Activated B cell treated with CpG ODN at 0.5 μM for 24 hours (primary cell): ENCODE data around the gene KCNN1. TPM values are rescaled to one million over a fixed set of nuclear protein-coding genes. Genes with fewer than 3 reads are reported as not detected.

Experiments
- ATAC-seq: fragments of 200-7000 bp; cut with Tn5 transposase; one replicate; pipeline ENCODE4 v1.10.0; 2021; ENCODE audit warnings: low read depth, mild to moderate bottlenecking, moderate library complexity
- CTCF ChIA-PET: fragments of 350-600 bp; sonication (Branson Sonifier 250); formaldehyde crosslinking; loops from one replicate; lab custom pipeline; 2021; ENCODE audit warnings: antibody characterized with exemption; lab: Charles Lee
- POLR2A ChIA-PET: fragments of 350-600 bp; sonication (Branson Sonifier 250); formaldehyde crosslinking; loops from one replicate; lab custom pipeline; 2021; ENCODE audit warnings: antibody characterized with exemption; lab: Charles Lee
- DNase-seq: peaks from one replicate; pipeline ENCODE4 v3.0.0; 2022
- H3K27ac Mint-ChIP-seq: one replicate; pipeline ENCODE4 v1.8.0; 2020; ENCODE audit warnings: mixed read lengths
- H3K27me3 Mint-ChIP-seq: one replicate; pipeline ENCODE4 v1.8.0; 2021; ENCODE audit warnings: mixed read lengths
- H3K36me3 Mint-ChIP-seq: one replicate; pipeline ENCODE4 v1.8.0; 2021; ENCODE audit warnings: low read depth, mixed read lengths
- H3K4me1 Mint-ChIP-seq: one replicate; pipeline ENCODE4 v1.8.0; 2021; ENCODE audit warnings: mixed read lengths
- H3K4me3 Mint-ChIP-seq: one replicate; pipeline ENCODE4 v1.8.0; 2020; ENCODE audit warnings: mild to moderate bottlenecking, mixed read lengths
- H3K9me3 Mint-ChIP-seq: one replicate; pipeline ENCODE4 v1.8.0; 2020; ENCODE audit warnings: mixed read lengths
- intact Hi-C: fragments of 100-400 bp; cut with micrococcal nuclease; formaldehyde crosslinking; loops from one replicate; pipeline ENCODE4 v1.15.1; 2024
- total RNA-seq: library from RNA; stranded (reverse); gene quantifications from 2 replicates; pipeline ENCODE4 v1.2.3, GENCODE V29; 2022
- TF ChIP-seq, protein P1 (sequence below): fragments of 200-600 bp; IDR thresholded peaks from one replicate; pipeline ENCODE4 v1.8.0; 2022; ENCODE audit warnings: antibody characterized with exemption, mild to moderate bottlenecking

The KCNN1 gene
- total RNA-seq, 1 donor from 2014 or later, result not detected

- intact Hi-C loops, result no loop called here
- Mint-ChIP-seq H3K27ac (peak overlapping the region; percentile 84), H3K9me3 (peaks cover 3% of the 10 kb centered on the region), H3K27me3 (no peaks in the 10 kb centered on the region), H3K36me3 (peaks cover 33% of the 10 kb centered on the region), H3K4me3 (no peak overlapping the region), H3K4me1 (peaks cover 83% of the 10 kb centered on the region)
- DNase-seq (no peak), ATAC-seq (no peak)
- ChIA-PET CTCF (interaction anchor here (0.6 to 2.1 kb wide), 3 partner anchors 10 to 40 kb away, joined by 3 to 6 read pairs (median 4); partner anchors contain the start of gene ARRDC2), POLR2A (interaction anchor here (0.9 to 23.7 kb wide), 4 partner anchors 6 to 39 kb away, joined by 3 to 779 read pairs (median 178); partner anchors contain the start of gene ARRDC2)
- TF ChIP-seq, protein P1, sequence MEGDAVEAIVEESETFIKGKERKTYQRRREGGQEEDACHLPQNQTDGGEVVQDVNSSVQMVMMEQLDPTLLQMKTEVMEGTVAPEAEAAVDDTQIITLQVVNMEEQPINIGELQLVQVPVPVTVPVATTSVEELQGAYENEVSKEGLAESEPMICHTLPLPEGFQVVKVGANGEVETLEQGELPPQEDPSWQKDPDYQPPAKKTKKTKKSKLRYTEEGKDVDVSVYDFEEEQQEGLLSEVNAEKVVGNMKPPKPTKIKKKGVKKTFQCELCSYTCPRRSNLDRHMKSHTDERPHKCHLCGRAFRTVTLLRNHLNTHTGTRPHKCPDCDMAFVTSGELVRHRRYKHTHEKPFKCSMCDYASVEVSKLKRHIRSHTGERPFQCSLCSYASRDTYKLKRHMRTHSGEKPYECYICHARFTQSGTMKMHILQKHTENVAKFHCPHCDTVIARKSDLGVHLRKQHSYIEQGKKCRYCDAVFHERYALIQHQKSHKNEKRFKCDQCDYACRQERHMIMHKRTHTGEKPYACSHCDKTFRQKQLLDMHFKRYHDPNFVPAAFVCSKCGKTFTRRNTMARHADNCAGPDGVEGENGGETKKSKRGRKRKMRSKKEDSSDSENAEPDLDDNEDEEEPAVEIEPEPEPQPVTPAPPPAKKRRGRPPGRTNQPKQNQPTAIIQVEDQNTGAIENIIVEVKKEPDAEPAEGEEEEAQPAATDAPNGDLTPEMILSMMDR, result no peak
These were observed 50.6 kb downstream of the KCNN1 start for GRCh38 chr19:18017275-18018083.

DNA sequence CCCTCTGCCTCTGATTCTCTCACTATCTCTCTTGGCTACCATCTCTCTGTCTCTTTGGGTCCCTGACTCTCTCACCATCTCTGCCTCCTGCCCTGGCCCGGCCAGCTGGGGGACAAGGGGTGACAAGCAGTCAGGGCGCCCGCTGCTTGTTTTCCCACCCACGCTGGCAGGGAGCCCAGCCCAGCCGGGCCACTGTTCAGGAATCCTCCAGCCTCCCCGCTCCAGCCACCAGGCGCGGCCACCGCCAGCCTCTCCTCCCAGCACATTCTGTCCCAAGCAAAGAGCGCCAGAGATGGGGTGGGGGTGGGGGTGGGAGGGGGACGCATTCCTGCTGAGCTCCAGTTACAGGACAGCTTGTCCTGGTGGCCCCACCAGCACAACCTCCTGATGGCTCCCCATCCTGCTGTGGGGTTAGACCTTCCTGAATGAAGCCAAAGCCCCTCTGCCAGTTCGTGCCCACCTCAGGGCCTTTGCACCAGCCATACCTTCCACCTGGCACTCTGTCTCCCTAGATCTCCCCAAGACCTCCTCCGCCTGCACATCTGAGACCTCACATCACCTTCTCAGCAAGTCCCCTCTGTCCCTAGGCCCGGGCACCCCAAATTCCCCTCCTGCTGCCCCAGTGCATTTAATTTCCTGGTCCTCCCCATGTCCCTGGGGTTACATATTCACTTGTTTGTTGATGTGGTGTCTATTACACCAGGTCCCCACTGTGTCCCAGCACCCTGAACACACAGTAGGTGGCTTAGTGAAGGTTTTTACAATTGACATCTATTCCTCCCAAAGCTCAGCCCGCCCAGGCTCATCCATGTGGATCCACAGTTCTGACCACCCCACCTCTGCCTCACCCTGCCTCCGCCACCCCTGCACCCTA, 53.5 kb downstream of the KCNN1 start:
- ChIA-PET CTCF (interaction anchor here (1.5 to 1.6 kb wide), 2 partner anchors 25 to 37 kb away, joined by 4 to 7 read pairs; no protein-coding TSS in a partner anchor), POLR2A (interaction anchor here (0.6 to 23.7 kb wide), 17 partner anchors 9 to 284 kb away, joined by 3 to 779 read pairs (median 5); partner anchors contain the start of genes ARRDC2 and RPL18A)
- H3K4me3 Mint-ChIP-seq, result peak overlapping the region; percentile 69
- H3K27me3 Mint-ChIP-seq, result no peaks in the 10 kb centered on the region
- intact Hi-C loops, result loop anchor here (1.0 to 5.0 kb wide), 5 partner anchors 12 to 152 kb away; partner anchors contain the start of genes ARRDC2, IFI30 and MAST3
- DNase-seq, result no peak
- peaks cover 4% of the 10 kb centered on the region for H3K36me3 Mint-ChIP-seq
- no peak for ATAC-seq
- H3K9me3 Mint-ChIP-seq, result peaks cover 3% of the 10 kb centered on the region
- H3K27ac Mint-ChIP-seq, result peak overlapping the region; percentile 97
- H3K4me1 Mint-ChIP-seq, result peaks cover 81% of the 10 kb centered on the region
- TF ChIP-seq, protein P1, result no peak

DNA sequence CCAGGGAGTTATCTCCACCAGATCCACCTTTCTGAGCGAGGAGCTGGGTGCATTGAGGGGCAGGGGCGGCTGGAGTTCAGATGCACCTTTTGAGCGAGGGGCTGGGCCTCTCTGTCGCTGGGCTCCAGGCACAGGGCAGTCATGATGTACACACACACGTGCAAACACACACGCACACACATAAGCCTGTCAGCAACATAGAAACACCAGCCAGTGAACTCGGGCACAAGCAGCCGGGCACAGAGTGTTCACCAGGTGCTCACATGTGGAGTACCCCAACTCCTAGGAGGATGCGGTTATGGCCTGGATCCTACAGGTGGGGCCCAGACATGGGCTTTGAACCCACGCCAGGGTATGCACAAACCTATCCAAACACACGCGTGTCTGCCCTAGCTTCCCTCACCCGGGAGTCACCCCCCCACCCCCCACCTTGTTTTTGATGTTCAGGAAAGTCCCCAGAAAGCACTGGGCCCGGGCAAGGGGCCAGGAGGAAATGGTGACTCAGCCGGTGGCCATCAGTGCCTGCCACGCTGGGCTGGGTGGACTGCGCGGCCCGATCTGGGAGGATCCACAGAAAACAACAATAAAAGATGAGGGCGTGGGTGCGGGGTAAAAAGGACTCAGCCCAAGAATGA, 54.3 kb downstream of the KCNN1 start:
- intact Hi-C loops, result loop anchor here (1.0 to 5.0 kb wide), 5 partner anchors 13 to 151 kb away; partner anchors contain the start of genes ARRDC2, IFI30 and MAST3
- peak; percentile 23 for ATAC-seq

GRCh38 chr19:18023622-18024251, 56.8 kb downstream of the KCNN1 start:
- H3K9me3 Mint-ChIP-seq, result peaks cover 3% of the 10 kb centered on the region
- DNase-seq, result peak; percentile 81
- H3K27me3 Mint-ChIP-seq, result no peaks in the 10 kb centered on the region
- H3K27ac Mint-ChIP-seq, result peak overlapping the region; percentile 97
- H3K36me3 Mint-ChIP-seq, result no peaks in the 10 kb centered on the region
- H3K4me1 Mint-ChIP-seq, result peaks cover 72% of the 10 kb centered on the region
- CTCF ChIA-PET, result interaction anchor here (0.7 to 2.9 kb wide), 7 partner anchors 16 to 229 kb away, joined by 3 to 17 read pairs (median 4); partner anchors contain the start of gene ARRDC2
- ATAC-seq, result peak; percentile 74
- peak overlapping the region; percentile 69 for H3K4me3 Mint-ChIP-seq
- TF ChIP-seq, protein P1, result no peak
- POLR2A ChIA-PET, result interaction anchor here (0.6 to 23.7 kb wide), 23 partner anchors 8 to 470 kb away, joined by 3 to 779 read pairs (median 5); partner anchors contain the start of genes ARRDC2, MAST3 and RPL18A
- intact Hi-C loops, result loop anchor here (1.0 to 5.0 kb wide), 4 partner anchors 22 to 269 kb away; partner anchors contain the start of genes IFI30 and MAST3

More for the DNA sequence above, 54.3 kb downstream of the KCNN1 start:
- CTCF ChIA-PET, result interaction anchor here (1.5 to 1.6 kb wide), 2 partner anchors 24 to 36 kb away, joined by 4 to 7 read pairs; no protein-coding TSS in a partner anchor
- peak; percentile 68 for DNase-seq
- H3K36me3 Mint-ChIP-seq, result no peaks in the 10 kb centered on the region
- TF ChIP-seq, protein P1, result no peak
- H3K27ac Mint-ChIP-seq, result peak overlapping the region; percentile 97
- POLR2A ChIA-PET, result interaction anchor here (0.6 to 23.7 kb wide), 15 partner anchors 9 to 284 kb away, joined by 3 to 779 read pairs (median 4); partner anchors contain the start of genes ARRDC2 and RPL18A
- H3K4me1 Mint-ChIP-seq, result peaks cover 80% of the 10 kb centered on the region
- H3K9me3 Mint-ChIP-seq, result peaks cover 3% of the 10 kb centered on the region
- no peaks in the 10 kb centered on the region for H3K27me3 Mint-ChIP-seq
- H3K4me3 Mint-ChIP-seq, result peak overlapping the region; percentile 69
